CD14-positive monocyte (primary cell): ENCODE data around the gene CHD6. TPM values are rescaled to one million over a fixed set of nuclear protein-coding genes. Genes with fewer than 3 reads are reported as not detected.

Source experiments
- DNase-seq, 3 donors: peaks; one replicate each; pipeline ENCODE4 v3.0.0-alpha.2; 2011 to 2022
- H2AFZ ChIP-seq: 2 replicates; pipeline ENCODE4 v1.6.0; 2012; ENCODE audit warnings: mild to moderate bottlenecking, low read depth, low read length, inconsistent platforms; ENCODE audit not compliant: insufficient read depth, poor library complexity, severe bottlenecking
- H3K27ac ChIP-seq, 2 donors: 1 replicate in 1 of 2; 2 replicates in 1 of 2; pipeline ENCODE4 v1.5.1; 2012 to 2013; ENCODE audit warnings: low read length in 2 of 2, control low read depth in 1 of 2, inconsistent platforms in 1 of 2, low read depth in 1 of 2, mild to moderate bottlenecking in 1 of 2
- H3K27me3 ChIP-seq, 2 donors: one replicate each; pipeline versions ENCODE4 v1.6.0 to v1.6.1; 2011 to 2013; ENCODE audit warnings: low read length in 2 of 2; ENCODE audit not compliant: control insufficient read depth in 2 of 2, insufficient read depth in 2 of 2
- H3K36me3 ChIP-seq, 2 donors: replicated peaks in 1 of 2; 1 replicate in 1 of 2; 2 replicates in 1 of 2; pipeline versions ENCODE4 v1.5.1 to v1.6.1; 2012 to 2013; ENCODE audit warnings: low read length in 2 of 2, control low read depth in 1 of 2, inconsistent platforms in 1 of 2, mild to moderate bottlenecking in 1 of 2; ENCODE audit not compliant: insufficient read depth in 2 of 2, control insufficient read depth in 1 of 2
- H3K4me1 ChIP-seq, 2 donors: 1 replicate in 1 of 2; 2 replicates in 1 of 2; pipeline versions ENCODE4 v1.5.1 to v1.6.1; 2012 to 2013; ENCODE audit warnings: low read length in 2 of 2, control low read depth in 1 of 2, inconsistent platforms in 1 of 2, mild to moderate bottlenecking in 1 of 2, moderate library complexity in 1 of 2; ENCODE audit not compliant: insufficient read depth in 2 of 2, control insufficient read depth in 1 of 2
- H3K4me2 ChIP-seq: replicated peaks from 2 replicates; pipeline ENCODE3; 2012; ENCODE audit warnings: low read length, moderate library complexity, mild to moderate bottlenecking; ENCODE audit not compliant: poor library complexity, severe bottlenecking; ENCODE audit errors: extremely low read depth
- H3K4me3 ChIP-seq, 3 experiments: fragments of 200-600 bp in 1 of 3; sonication (generic) in 1 of 3; replicated peaks in 1 of 3; 1 replicate in 2 of 3; 2 replicates in 1 of 3; pipeline ENCODE4 v1.5.1; 2011 to 2013; ENCODE audit warnings: low read length in 3 of 3, mild to moderate bottlenecking in 3 of 3, control low read depth in 2 of 3, low read depth in 2 of 3, inconsistent platforms in 1 of 3, moderate library complexity in 1 of 3
- H3K79me2 ChIP-seq: 2 replicates; pipeline ENCODE4 v1.6.0; 2012; ENCODE audit warnings: mild to moderate bottlenecking, control low read depth, inconsistent platforms, low read length, moderate library complexity; ENCODE audit not compliant: insufficient read depth
- H3K9ac ChIP-seq: 2 replicates; pipeline ENCODE4 v1.6.0; 2017; ENCODE audit warnings: low read length, mild to moderate bottlenecking; ENCODE audit not compliant: insufficient read depth, poor library complexity, severe bottlenecking
- H3K9me3 ChIP-seq, 2 donors: replicated peaks in 1 of 2; 1 replicate in 1 of 2; 2 replicates in 1 of 2; pipeline versions ENCODE4 v1.5.1 to v1.6.1; 2012 to 2013; ENCODE audit warnings: low read length in 2 of 2, control low read depth in 1 of 2; ENCODE audit not compliant: control insufficient read depth in 1 of 2, insufficient read depth in 1 of 2
- H4K20me1 ChIP-seq: 2 replicates; pipeline ENCODE4 v1.6.0; 2012; ENCODE audit warnings: mild to moderate bottlenecking, low read length, control low read depth, moderate library complexity; ENCODE audit not compliant: insufficient read depth
- H3K27ac Mint-ChIP-seq, 7 donors: one replicate each; pipeline ENCODE4 v1.8.0; 2020; ENCODE audit warnings: mild to moderate bottlenecking in 7 of 7, mixed read lengths in 7 of 7, moderate library complexity in 6 of 7, inconsistent platforms in 2 of 7
- H3K27me3 Mint-ChIP-seq, 3 donors: one replicate each; pipeline ENCODE4 v1.8.0; 2021 to 2022; ENCODE audit warnings: low read depth in 3 of 3, mild to moderate bottlenecking in 3 of 3, mixed read lengths in 3 of 3, moderate library complexity in 3 of 3, inconsistent platforms in 1 of 3
- H3K36me3 Mint-ChIP-seq, 2 donors: one replicate each; pipeline ENCODE4 v1.8.0; 2020; ENCODE audit warnings: mixed read lengths in 2 of 2, inconsistent platforms in 1 of 2, mild to moderate bottlenecking in 1 of 2
- H3K4me1 Mint-ChIP-seq: one replicate; pipeline ENCODE4 v1.8.0; 2020; ENCODE audit warnings: mild to moderate bottlenecking, mixed read lengths
- H3K4me3 Mint-ChIP-seq, 2 donors: one replicate each; pipeline ENCODE4 v1.8.0; 2020; ENCODE audit warnings: mild to moderate bottlenecking in 2 of 2, mixed read lengths in 2 of 2, moderate library complexity in 1 of 2
- H3K9me3 Mint-ChIP-seq, 7 donors: one replicate each; pipeline ENCODE4 v1.8.0; 2020 to 2022; ENCODE audit warnings: mixed read lengths in 7 of 7, mild to moderate bottlenecking in 6 of 7, moderate library complexity in 6 of 7, inconsistent platforms in 2 of 7
- WGBS: methylation state at CpG from one replicate; pipeline ENCODE4 v1.1.5; 2013; ENCODE audit warnings: missing lambda C conversion rate; ENCODE audit not compliant: insufficient coverage; 5-methylcytosine and 5-hydroxymethylcytosine counted together
- intact Hi-C, 2 donors: fragments of 100-400 bp; cut with micrococcal nuclease; formaldehyde crosslinking; loops; one replicate each; pipeline versions ENCODE4 v1.15.0 to v1.15.1; 2023
- polyA plus RNA-seq, 3 donors: library from polyadenylated mRNA; depleted of rRNA in 1 of 3; unstranded in 2 of 3; stranded (reverse) in 1 of 3; fragments of 300-500 nt in 2 of 3; fragments of >200 nt in 1 of 3; fragmentation: Illumina TruSeq in 2 of 3; gene quantifications; 1 replicate in 2 of 3; 2 replicates in 1 of 3; pipeline ENCODE4 v1.2.3, GENCODE V29; 2012 to 2021
- TF ChIP-seq, protein P1 (sequence below): fragments of 200-600 bp; IDR thresholded peaks from one replicate; pipeline ENCODE4 v1.8.0; 2022; ENCODE audit warnings: antibody characterized with exemption, mild to moderate bottlenecking

CHD6 gene
- polyA plus RNA-seq, 3 donors = 12.9 to 19.6 (median 13.0) TPM

DNA sequence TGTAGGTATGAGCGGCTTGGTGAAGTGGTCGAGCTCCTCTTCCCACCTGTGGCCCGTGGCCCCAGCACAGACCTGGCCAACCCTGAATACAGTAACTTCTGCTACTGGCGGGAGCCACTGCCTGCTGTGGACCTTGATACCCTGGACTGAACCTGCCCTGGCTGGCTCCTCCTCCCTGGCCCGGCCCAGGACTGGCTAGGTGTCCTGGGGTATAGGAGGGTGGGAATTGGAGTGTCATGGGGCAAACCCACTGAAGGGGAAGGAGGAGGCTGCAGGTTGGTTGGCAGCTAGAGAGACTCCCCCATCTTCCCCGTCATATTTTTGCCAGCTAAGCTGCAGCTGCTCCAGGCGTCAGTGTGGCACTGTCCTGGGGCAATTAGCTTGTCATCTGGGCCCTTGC lies 259.5 kb downstream of the CHD6 start:
- no peaks in the 10 kb centered on the region for H3K36me3 ChIP-seq
- 93% methylated on average over 4 of the region's 7 CpGs for whole genome bisulfite sequencing
- no peak overlapping the region for H3K27ac Mint-ChIP-seq
- H3K36me3 Mint-ChIP-seq = no peaks in the 10 kb centered on the region
- no peak overlapping the region for H3K4me3 Mint-ChIP-seq
- H3K4me3 ChIP-seq = no peak overlapping the region
- no peaks in the 10 kb centered on the region for H3K4me1 ChIP-seq
- TF ChIP-seq, protein P1, sequence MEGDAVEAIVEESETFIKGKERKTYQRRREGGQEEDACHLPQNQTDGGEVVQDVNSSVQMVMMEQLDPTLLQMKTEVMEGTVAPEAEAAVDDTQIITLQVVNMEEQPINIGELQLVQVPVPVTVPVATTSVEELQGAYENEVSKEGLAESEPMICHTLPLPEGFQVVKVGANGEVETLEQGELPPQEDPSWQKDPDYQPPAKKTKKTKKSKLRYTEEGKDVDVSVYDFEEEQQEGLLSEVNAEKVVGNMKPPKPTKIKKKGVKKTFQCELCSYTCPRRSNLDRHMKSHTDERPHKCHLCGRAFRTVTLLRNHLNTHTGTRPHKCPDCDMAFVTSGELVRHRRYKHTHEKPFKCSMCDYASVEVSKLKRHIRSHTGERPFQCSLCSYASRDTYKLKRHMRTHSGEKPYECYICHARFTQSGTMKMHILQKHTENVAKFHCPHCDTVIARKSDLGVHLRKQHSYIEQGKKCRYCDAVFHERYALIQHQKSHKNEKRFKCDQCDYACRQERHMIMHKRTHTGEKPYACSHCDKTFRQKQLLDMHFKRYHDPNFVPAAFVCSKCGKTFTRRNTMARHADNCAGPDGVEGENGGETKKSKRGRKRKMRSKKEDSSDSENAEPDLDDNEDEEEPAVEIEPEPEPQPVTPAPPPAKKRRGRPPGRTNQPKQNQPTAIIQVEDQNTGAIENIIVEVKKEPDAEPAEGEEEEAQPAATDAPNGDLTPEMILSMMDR = no peak
- H4K20me1 ChIP-seq = no peaks in the 10 kb centered on the region
- H3K79me2 ChIP-seq = no peaks in the 10 kb centered on the region
- intact Hi-C loops = no loop called here
- no peak overlapping the region for H3K9ac ChIP-seq
- no peaks in the 10 kb centered on the region for H3K27me3 ChIP-seq
- H3K27ac ChIP-seq = no peak overlapping the region
- H3K4me2 ChIP-seq = no peak overlapping the region
- no peak for DNase-seq
- peaks cover 0 to 4% (median 0%) of the 10 kb centered on the region in 7 donors for H3K9me3 Mint-ChIP-seq
- H3K4me1 Mint-ChIP-seq = no peaks in the 10 kb centered on the region
- no peak overlapping the region for H2AFZ ChIP-seq
- peaks cover 10 to 11% (median 11%) of the 10 kb centered on the region in 3 donors for H3K27me3 Mint-ChIP-seq
- no peaks in the 10 kb centered on the region for H3K9me3 ChIP-seq

DNA sequence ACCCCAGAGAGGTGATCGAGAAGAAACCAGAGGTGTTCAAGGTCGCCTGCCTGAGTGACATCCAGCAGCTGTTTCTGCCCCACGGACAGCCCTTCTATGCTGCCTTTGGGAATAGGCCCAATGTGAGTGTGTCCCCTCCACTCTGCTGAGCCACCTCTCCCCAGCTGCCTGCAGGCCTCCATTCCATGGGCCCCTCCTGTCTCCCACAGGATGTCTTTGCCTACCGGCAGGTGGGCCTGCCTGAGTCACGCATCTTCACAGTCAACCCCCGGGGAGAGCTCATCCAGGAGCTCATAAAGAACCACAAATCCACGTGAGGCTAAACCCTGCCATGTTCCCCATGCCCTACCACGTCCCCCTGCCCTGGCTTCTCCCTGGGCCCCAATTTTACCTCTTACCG lies 259.9 kb downstream of the CHD6 start:
- H3K4me3 Mint-ChIP-seq = no peak overlapping the region
- Histone ChIP-seq H3K9me3 (no peaks in the 10 kb centered on the region), H3K9ac (no peak overlapping the region), H4K20me1 (no peaks in the 10 kb centered on the region), H3K27ac (no peak overlapping the region), H3K4me1 (no peaks in the 10 kb centered on the region), H3K36me3 (no peaks in the 10 kb centered on the region), H2AFZ (no peak overlapping the region), H3K4me3 (no peak overlapping the region), H3K79me2 (no peaks in the 10 kb centered on the region), H3K4me2 (no peak overlapping the region), H3K27me3 (no peaks in the 10 kb centered on the region)
- H3K4me1 Mint-ChIP-seq = no peaks in the 10 kb centered on the region
- intact Hi-C loops = no loop called here
- 95% methylated on average over 9 of the region's 9 CpGs for WGBS
- no peak overlapping the region for H3K27ac Mint-ChIP-seq
- H3K36me3 Mint-ChIP-seq = no peaks in the 10 kb centered on the region
- TF ChIP-seq, protein P1 = no peak
- H3K27me3 Mint-ChIP-seq = peaks cover 7 to 13% (median 7%) of the 10 kb centered on the region in 3 donors
- DNase-seq = no peak
- H3K9me3 Mint-ChIP-seq = peaks cover 0 to 4% (median 0%) of the 10 kb centered on the region in 7 donors
